Measurements from ENCODE around the gene NUDT4.

DNA sequence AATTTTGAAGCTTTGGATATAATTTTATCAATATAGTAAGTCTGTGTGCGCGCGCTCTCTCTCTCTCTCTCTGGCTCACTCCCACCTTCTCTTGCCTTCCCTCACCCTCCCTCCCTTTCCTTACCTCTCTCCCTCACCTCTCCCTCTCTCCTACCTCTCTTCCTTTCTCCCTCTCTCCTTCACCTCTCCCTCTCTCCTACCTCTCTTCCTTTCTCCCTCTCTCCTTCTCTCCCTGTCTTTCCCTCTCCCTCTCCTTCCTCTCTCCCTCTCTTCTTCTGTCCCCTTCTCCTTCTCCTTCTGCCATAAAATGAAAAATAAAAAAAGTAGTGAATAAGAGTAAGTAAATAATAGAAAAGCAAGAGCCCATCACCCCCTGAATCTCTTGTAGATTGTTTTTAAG lies 9.0 kb upstream of the NUDT4 start:
- TF ChIP-seq, protein P1, sequence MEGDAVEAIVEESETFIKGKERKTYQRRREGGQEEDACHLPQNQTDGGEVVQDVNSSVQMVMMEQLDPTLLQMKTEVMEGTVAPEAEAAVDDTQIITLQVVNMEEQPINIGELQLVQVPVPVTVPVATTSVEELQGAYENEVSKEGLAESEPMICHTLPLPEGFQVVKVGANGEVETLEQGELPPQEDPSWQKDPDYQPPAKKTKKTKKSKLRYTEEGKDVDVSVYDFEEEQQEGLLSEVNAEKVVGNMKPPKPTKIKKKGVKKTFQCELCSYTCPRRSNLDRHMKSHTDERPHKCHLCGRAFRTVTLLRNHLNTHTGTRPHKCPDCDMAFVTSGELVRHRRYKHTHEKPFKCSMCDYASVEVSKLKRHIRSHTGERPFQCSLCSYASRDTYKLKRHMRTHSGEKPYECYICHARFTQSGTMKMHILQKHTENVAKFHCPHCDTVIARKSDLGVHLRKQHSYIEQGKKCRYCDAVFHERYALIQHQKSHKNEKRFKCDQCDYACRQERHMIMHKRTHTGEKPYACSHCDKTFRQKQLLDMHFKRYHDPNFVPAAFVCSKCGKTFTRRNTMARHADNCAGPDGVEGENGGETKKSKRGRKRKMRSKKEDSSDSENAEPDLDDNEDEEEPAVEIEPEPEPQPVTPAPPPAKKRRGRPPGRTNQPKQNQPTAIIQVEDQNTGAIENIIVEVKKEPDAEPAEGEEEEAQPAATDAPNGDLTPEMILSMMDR (IDR thresholded peaks at IDR 0.05; ENCODE audit: extremely low read depth in 1 of 2, insufficient read depth in 1 of 2, low read depth in 1 of 2, low read length in 2 of 2) = no peak
- TF ChIP-seq POLR2A (IDR thresholded peaks at IDR 0.05; ENCODE audit: low read depth, low read length) (no peak), JUN (IDR thresholded peaks at IDR 0.05; ENCODE audit: borderline replicate concordance, insufficient read depth, insufficient read length, low read depth) (no peak), POLR2AphosphoS5 (IDR thresholded peaks at IDR 0.05; ENCODE audit: insufficient read depth, low read depth, low read length) (no peak), MYC (IDR thresholded peaks at IDR 0.05; ENCODE audit: low read depth, low read length) (no peak)
